ENCODE data around the gene USP7.
"Not testable (repeated sequence)": the region's sequence is repeated elsewhere in the genome, so short reads cannot be mapped to it uniquely, and the experiment has no call there.

The USP7 gene

GRCh38 chr16:8878523-8878911 is 85.2 kb downstream of the USP7 start:
- peak; percentile 89 for DNase-seq (ENCODE audit: low read depth)

GRCh38 chr16:8877894-8878522 is 85.7 kb downstream of the USP7 start:
- DNase-seq (ENCODE audit: low read depth): no peak

- not testable (repeated sequence) for DNase-seq (ENCODE audit: low read depth)
These were observed 88.4 kb downstream of the USP7 start for GRCh38 chr16:8875317-8875716.

GRCh38 chr16:8874388-8874787 is 89.3 kb downstream of the USP7 start:
- no peak for DNase-seq (ENCODE audit: low read depth)

- not testable (repeated sequence) for DNase-seq (ENCODE audit: low read depth)
These were observed 89.9 kb downstream of the USP7 start for GRCh38 chr16:8873866-8874195.

- DNase-seq (ENCODE audit: low read depth): no peak
These were observed 90.5 kb downstream of the USP7 start for GRCh38 chr16:8872967-8873865.

- no peak for DNase-seq (ENCODE audit: low read depth)
These were observed 91.6 kb downstream of the USP7 start for GRCh38 chr16:8872071-8872470.

GRCh38 chr16:8869988-8870241 is 93.8 kb downstream of the USP7 start:
- not testable (repeated sequence) for DNase-seq (ENCODE audit: low read depth)

GRCh38 chr16:8869212-8869987 is 94.3 kb downstream of the USP7 start:
- no peak for DNase-seq (ENCODE audit: low read depth)

- DNase-seq (ENCODE audit: low read depth): peak; percentile 90
These were observed 95.1 kb downstream of the USP7 start, which contains the start of gene CARHSP1 for GRCh38 chr16:8868416-8869211. Gene CARHSP1 (minus strand): TSS chr16:8869006. CDS start chr16:8859328, 9,678 bp downstream.

GRCh38 chr16:8867932-8868415 is 95.7 kb downstream of the USP7 start:
- DNase-seq (ENCODE audit: low read depth): no peak

- DNase-seq (ENCODE audit: low read depth): no peak
These were observed 96.3 kb downstream of the USP7 start for GRCh38 chr16:8867216-8867931.

GRCh38 chr16:8866884-8867215 is 96.9 kb downstream of the USP7 start:
- DNase-seq (ENCODE audit: low read depth): no peak

- DNase-seq (ENCODE audit: low read depth): no peak
These were observed 97.4 kb downstream of the USP7 start for GRCh38 chr16:8866118-8866883.

GRCh38 chr16:8865145-8865882 is 98.4 kb downstream of the USP7 start:
- no peak for DNase-seq (ENCODE audit: low read depth)

GRCh38 chr16:8864480-8865110 is 99.1 kb downstream of the USP7 start:
- DNase-seq (ENCODE audit: low read depth): no peak

GRCh38 chr16:8863594-8864424 is 99.9 kb downstream of the USP7 start:
- no peak for DNase-seq (ENCODE audit: low read depth)

GRCh38 chr16:8862309-8863130 is 101.2 kb downstream of the USP7 start:
- DNase-seq (ENCODE audit: low read depth): no peak

Data from ELR (cell line).